ENCODE results near the gene RFNG. TPM values are rescaled to one million over a fixed set of nuclear protein-coding genes. Genes with fewer than 3 reads are reported as not detected.

RFNG gene
- total RNA-seq, 1 experiment from 2014 or later: 52.0 TPM

GRCh38 chr17:82083009-82083408 lies 31.4 kb upstream of the RFNG start:
- intact Hi-C loops (cut with micrococcal nuclease): no loop called here
- DNase-seq (ENCODE audit: low read depth, low spot score): no peak
- ChIA-PET POLR2A (interaction anchor here (1.4 kb wide), 1 partner anchor 15 kb away, joined by 4 read pairs; the partner anchor contains the start of gene FASN), RAD21 (ENCODE audit: low non-redundant PET in 1 of 2, low total read pairs in 2 of 2, uncharacterized antibody in 2 of 2, unreplicated experiment in 2 of 2) (no interaction called here), CTCF (no interaction called here)
- Histone ChIP-seq H3K4me3 (replicated peaks in 1 of 2; ENCODE audit: low read depth in 1 of 2, low read length in 2 of 2) (no peak overlapping the region), H3K9ac (ENCODE audit: low read length) (no peak overlapping the region), H3K36me3 (ENCODE audit: control insufficient read depth in 1 of 2, insufficient read depth in 2 of 2, low read length in 2 of 2) (peaks cover 72 to 88% of the 10 kb centered on the region in 2 experiments), H3K9me3 (ENCODE audit: control insufficient read depth in 1 of 2, insufficient read depth in 1 of 2, low read depth in 1 of 2, low read length in 2 of 2) (no peaks in the 10 kb centered on the region), H3K4me1 (ENCODE audit: control insufficient read depth in 1 of 2, insufficient read depth in 2 of 2, low read length in 2 of 2) (no peaks in the 10 kb centered on the region), H3K79me2 (ENCODE audit: insufficient read depth, low read length) (peaks cover 26% of the 10 kb centered on the region; the same call in 1 of the 2 replicates), H3K4me2 (ENCODE audit: low read length) (no peak overlapping the region), H3K27me3 (ENCODE audit: insufficient read depth, low read length) (no peaks in the 10 kb centered on the region), H4K20me1 (ENCODE audit: insufficient read depth) (peaks cover 5% of the 10 kb centered on the region; the same call in 1 of the 2 replicates), H2AFZ (ENCODE audit: low read depth, low read length, poor library complexity, severe bottlenecking) (no peak overlapping the region), H3K9me2 (ENCODE audit: insufficient read depth) (no peaks in the 10 kb centered on the region), H3K27ac (ENCODE audit: low read depth, low read length) (no peak overlapping the region)
- TF ChIP-seq MAX (IDR thresholded peaks at IDR 0.05) (no peak), ATF3 (IDR thresholded peaks at IDR 0.05) (no peak), SRF (IDR thresholded peaks at IDR 0.05; ENCODE audit: low read depth) (no peak), EGR1 (IDR thresholded peaks at IDR 0.05; ENCODE audit: low read depth) (no peak), ZFX (IDR thresholded peaks at IDR 0.05) (no peak), ZBTB33 (IDR thresholded peaks at IDR 0.05; ENCODE audit: extremely low read depth, insufficient replicate concordance, low read length) (no peak), SP1 (IDR thresholded peaks at IDR 0.05; ENCODE audit: low read depth) (no peak), REST (IDR thresholded peaks at IDR 0.05; ENCODE audit: low read depth) (no peak), RAD21 (IDR thresholded peaks at IDR 0.05; ENCODE audit: low read depth) (no peak), FOSL1 (IDR thresholded peaks at IDR 0.05; ENCODE audit: low read depth) (no peak)
- ATAC-seq: no peak
- BruUV-seq (replicated peaks): TSS peak; percentile 42
